ENCODE results near the gene SAMHD1. TPM values are rescaled to one million over a fixed set of nuclear protein-coding genes. Genes with fewer than 3 reads are reported as not detected.

Gene SAMHD1
- total and polyA plus RNA-seq, 2 of the 13 experiments (the other 11 are each of a cell fraction or from before 2014, with no cell fraction given), result 16.9 to 43.5 TPM

DNA sequence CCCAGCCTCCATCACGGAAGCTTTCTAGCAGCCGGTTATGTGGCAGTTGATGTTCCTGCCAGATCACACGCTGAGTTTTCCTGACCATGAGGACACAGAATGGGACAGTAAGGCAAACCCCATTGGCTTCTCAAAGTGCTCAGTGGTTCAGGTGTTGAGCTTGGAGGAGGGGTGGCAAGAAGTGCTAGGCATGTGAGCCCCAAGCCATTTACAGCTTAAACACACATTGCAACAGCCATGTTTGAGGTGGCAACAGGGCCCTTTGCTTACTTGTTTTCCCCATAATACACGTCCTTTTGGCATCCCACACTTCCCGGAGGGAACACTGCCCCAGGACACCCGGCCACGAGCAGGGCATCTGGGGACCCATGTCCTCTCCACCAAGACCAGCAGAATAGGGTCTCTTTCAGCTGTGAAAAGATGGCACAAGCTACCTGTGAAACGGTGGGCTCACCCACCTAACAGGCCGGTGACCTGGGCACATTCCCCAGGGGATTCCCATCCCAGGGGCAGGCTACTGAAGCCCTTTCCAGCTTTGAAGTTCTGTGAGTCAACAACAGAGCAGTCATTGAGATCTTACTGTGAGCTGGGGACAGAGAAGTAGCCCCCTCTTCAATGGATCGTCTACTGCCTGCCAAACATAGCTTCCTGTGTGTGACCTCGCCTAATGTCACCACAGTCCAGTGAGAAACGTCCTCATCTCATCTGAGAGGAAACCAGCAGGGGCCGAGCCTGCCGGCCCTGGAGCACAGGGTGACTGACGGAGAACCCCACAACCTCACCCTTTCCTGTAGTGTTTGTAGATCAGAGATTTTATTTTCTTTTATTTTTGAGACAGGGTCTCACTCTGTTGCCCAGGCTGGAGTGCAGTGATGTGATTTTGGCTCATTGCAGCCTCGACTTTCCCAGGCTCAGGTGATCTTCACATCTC is 79.6 kb downstream of the SAMHD1 start (continued):
- TF ChIP-seq, protein P1, sequence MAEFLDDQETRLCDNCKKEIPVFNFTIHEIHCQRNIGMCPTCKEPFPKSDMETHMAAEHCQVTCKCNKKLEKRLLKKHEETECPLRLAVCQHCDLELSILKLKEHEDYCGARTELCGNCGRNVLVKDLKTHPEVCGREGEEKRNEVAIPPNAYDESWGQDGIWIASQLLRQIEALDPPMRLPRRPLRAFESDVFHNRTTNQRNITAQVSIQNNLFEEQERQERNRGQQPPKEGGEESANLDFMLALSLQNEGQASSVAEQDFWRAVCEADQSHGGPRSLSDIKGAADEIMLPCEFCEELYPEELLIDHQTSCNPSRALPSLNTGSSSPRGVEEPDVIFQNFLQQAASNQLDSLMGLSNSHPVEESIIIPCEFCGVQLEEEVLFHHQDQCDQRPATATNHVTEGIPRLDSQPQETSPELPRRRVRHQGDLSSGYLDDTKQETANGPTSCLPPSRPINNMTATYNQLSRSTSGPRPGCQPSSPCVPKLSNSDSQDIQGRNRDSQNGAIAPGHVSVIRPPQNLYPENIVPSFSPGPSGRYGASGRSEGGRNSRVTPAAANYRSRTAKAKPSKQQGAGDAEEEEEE (CRISPR knock-in tag; IDR thresholded peaks at IDR 0.05; ENCODE audit: borderline replicate concordance), result no peak
- TF ChIP-seq CHD4 (IDR thresholded peaks at IDR 0.05; ENCODE audit: borderline replicate concordance, low read length) (peak; percentile 92), GATA4 (IDR thresholded peaks at IDR 0.05; ENCODE audit: borderline replicate concordance, low read depth) (no peak), PHF5A (CRISPR knock-in tag; IDR thresholded peaks at IDR 0.05; ENCODE audit: low read depth, unreplicated experiment) (no peak), TGIF2 (CRISPR knock-in tag; IDR thresholded peaks at IDR 0.05) (no peak), MXD4 (CRISPR knock-in tag; IDR thresholded peaks at IDR 0.05) (no peak; the same call in 1 of the 2 replicates), NCOR1 (IDR thresholded peaks at IDR 0.05; ENCODE audit: borderline replicate concordance, low read length) (0 out of 2 replicates have a peak, but pooled peaks have one; percentile 1), KDM4B (CRISPR knock-in tag; IDR thresholded peaks at IDR 0.05) (no peak; the same call in 1 of the 2 replicates), ZNF292 (CRISPR knock-in tag; IDR thresholded peaks at IDR 0.05; ENCODE audit: borderline replicate concordance, low read depth) (peak; percentile 61), KDM5B (CRISPR knock-in tag; IDR thresholded peaks at IDR 0.05; ENCODE audit: borderline replicate concordance) (peak; percentile 45; the same call in 1 of the 2 replicates), ZNF431 (CRISPR knock-in tag; IDR thresholded peaks at IDR 0.05; ENCODE audit: borderline replicate concordance, low read depth) (peak; percentile 53; the same call in 1 of the 2 replicates), CEBPB (IDR thresholded peaks at IDR 0.05; ENCODE audit: borderline replicate concordance, low read depth, low read length) (peak; percentile 74; the same call in 1 of the 2 replicates), PTBP1 (IDR thresholded peaks at IDR 0.05; ENCODE audit: low read depth, low read length, poor library complexity, severe bottlenecking) (no peak), ZNF337 (CRISPR knock-in tag; IDR thresholded peaks at IDR 0.05; ENCODE audit: borderline replicate concordance, low read depth) (no peak), HOXA3 (CRISPR knock-in tag; IDR thresholded peaks at IDR 0.05) (peak; percentile 74), SOX13 (IDR thresholded peaks at IDR 0.05) (no peak), SOX13 (CRISPR knock-in tag; conservative IDR thresholded peaks at IDR 0.05 in 1 of 2, IDR thresholded peaks at IDR 0.05 in 1 of 2) (peak in 1 of 2 experiments; percentile 32; a peak in 1 of 4 replicates), DR1 (CRISPR knock-in tag; IDR thresholded peaks at IDR 0.05) (no peak), NFKB2 (CRISPR knock-in tag; IDR thresholded peaks at IDR 0.05; ENCODE audit: borderline replicate concordance) (no peak; the same call in 1 of the 2 replicates), WIZ (CRISPR knock-in tag; IDR thresholded peaks at IDR 0.05) (no peak), ZFX (CRISPR knock-in tag; IDR thresholded peaks at IDR 0.05; ENCODE audit: low read depth) (no peak; the same call in 1 of the 2 replicates), RAD51 (IDR thresholded peaks at IDR 0.05; ENCODE audit: borderline replicate concordance) (no peak), ATRX (CRISPR knock-in tag; IDR thresholded peaks at IDR 0.05; ENCODE audit: borderline replicate concordance) (no peak), ZNF747 (CRISPR knock-in tag; IDR thresholded peaks at IDR 0.05; ENCODE audit: borderline replicate concordance) (peak; percentile 93; the same call in 1 of the 2 replicates)
- TF ChIP-seq, protein P2, sequence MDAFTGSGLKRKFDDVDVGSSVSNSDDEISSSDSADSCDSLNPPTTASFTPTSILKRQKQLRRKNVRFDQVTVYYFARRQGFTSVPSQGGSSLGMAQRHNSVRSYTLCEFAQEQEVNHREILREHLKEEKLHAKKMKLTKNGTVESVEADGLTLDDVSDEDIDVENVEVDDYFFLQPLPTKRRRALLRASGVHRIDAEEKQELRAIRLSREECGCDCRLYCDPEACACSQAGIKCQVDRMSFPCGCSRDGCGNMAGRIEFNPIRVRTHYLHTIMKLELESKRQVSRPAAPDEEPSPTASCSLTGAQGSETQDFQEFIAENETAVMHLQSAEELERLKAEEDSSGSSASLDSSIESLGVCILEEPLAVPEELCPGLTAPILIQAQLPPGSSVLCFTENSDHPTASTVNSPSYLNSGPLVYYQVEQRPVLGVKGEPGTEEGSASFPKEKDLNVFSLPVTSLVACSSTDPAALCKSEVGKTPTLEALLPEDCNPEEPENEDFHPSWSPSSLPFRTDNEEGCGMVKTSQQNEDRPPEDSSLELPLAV (CRISPR knock-in tag; conservative IDR thresholded peaks at IDR 0.05; ENCODE audit: low read depth), result no peak
- TF ChIP-seq, protein P3, sequence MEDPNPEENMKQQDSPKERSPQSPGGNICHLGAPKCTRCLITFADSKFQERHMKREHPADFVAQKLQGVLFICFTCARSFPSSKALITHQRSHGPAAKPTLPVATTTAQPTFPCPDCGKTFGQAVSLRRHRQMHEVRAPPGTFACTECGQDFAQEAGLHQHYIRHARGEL (CRISPR knock-in tag; IDR thresholded peaks at IDR 0.05), result 0 out of 2 replicates have a peak, but pooled peaks have one; percentile 8
